HTERT RPE-1 (cell line): ENCODE measurements around the gene AGBL5.
"Not testable (repeated sequence)": the region's sequence is repeated elsewhere in the genome, so short reads cannot be mapped to it uniquely, and the experiment has no call there.

Source experiments
- in situ Hi-C: fragments of 300-500 bp; cut with MboI; formaldehyde crosslinking; loops from 4 replicates; pipeline ENCODE4 v1.14.3; 2020; ENCODE audit warnings: low sequenced_read_pairs

Gene AGBL5

DNA sequence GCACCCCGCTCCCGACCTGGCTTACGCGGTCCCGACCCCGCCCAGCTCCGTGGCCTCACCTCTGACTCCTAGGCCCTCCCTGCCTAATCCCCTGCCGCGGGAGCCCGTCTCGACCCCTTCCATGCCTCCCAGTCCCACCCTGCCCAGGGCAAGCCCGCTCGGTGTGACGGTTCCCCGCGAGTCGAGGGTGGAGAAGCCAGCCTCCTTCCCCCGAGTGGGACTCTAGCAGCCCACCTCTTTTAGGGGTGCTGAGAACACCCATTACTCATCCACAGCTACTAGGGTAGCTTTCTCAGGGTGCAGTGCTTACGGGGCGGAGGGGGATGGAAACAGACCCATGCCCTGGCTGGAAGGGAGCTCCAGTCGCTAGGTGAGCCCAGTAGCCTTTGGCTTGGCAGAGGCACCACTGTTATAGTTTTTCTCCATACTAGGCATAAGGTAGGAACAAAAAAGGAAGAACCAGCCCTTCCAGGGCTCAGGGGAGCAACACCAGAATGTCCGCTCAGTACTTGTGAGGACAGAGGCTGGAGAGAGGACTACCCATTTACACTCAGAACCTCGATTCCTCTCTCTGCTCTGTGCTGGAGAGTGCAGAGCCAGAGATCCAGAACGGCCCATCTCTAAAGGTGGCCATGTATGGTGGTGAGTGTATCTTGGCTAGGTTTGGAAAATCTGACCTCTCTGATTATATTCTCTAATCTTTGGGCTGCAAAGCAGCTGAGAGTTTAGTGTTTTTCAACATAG, 606 bp downstream of the AGBL5 start:
- in situ Hi-C loops = no loop called here

DNA sequence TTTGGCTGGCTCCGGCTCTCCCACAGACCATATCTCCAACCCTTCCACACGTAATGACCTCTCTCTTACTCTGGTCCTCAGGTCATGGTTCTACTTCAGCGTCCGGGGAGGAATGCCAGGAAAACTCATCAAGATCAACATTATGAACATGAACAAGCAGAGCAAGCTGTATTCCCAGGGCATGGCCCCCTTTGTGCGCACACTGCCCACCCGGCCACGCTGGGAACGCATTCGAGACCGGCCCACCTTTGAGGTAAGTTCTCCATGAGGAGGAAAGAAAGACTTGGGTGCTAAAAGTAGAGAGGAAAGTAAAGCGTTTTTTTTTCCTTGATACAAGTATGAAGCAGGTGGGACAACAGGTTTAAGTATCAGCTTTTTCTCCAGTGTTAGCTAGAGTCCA, 1.9 kb downstream of the AGBL5 start:
- in situ Hi-C loops = no loop called here

DNA sequence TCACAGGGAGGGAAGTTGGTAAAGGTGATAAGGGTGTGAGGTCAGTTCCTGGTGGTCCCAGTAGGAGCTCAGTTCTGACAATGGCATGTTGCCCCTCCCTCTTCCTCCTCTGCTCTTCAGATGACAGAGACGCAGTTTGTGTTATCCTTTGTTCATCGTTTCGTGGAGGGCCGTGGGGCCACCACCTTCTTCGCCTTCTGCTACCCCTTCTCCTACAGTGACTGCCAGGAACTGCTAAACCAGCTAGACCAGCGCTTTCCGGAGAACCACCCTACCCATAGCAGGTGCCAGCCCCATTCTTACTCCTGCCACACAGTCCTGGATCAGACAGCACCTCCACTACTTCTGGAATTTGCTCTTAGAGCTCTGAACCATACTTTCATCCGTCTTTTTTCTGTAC, 2.3 kb downstream of the AGBL5 start:
- in situ Hi-C loops = no loop called here

- in situ Hi-C loops = no loop called here
These were observed 3.3 kb downstream of the AGBL5 start for GRCh38 chr2:27054721-27055120.

- in situ Hi-C loops = no loop called here
These were observed 5.7 kb downstream of the AGBL5 start for GRCh38 chr2:27057184-27057583.

GRCh38 chr2:27058210-27058609, 6.7 kb downstream of the AGBL5 start:
- in situ Hi-C loops = no loop called here

- in situ Hi-C loops = no loop called here
These were observed 7.8 kb downstream of the AGBL5 start for GRCh38 chr2:27059141-27059820.

DNA sequence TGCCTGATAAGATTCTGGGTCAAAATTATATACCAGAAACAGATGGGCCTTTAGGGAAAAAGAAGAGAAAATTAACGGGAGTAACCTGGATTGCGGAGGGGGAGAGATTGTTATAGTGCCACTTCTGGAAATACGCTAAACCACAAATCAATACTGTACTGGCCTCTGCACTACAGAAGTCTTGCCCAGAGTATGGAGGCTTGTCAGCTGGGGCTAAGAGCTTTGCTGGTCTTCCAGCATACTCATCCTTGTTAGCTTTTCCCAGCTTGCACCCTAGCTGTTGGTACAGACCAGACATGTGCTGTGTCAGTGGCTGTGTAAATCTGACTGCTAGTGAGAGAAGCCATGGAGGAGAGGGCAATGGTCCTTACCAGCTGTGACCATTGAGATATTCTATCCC, 8.9 kb downstream of the AGBL5 start:
- in situ Hi-C loops = no loop called here

- in situ Hi-C loops = no loop called here
These were observed 13.7 kb downstream of the AGBL5 start for GRCh38 chr2:27065128-27065527.

DNA sequence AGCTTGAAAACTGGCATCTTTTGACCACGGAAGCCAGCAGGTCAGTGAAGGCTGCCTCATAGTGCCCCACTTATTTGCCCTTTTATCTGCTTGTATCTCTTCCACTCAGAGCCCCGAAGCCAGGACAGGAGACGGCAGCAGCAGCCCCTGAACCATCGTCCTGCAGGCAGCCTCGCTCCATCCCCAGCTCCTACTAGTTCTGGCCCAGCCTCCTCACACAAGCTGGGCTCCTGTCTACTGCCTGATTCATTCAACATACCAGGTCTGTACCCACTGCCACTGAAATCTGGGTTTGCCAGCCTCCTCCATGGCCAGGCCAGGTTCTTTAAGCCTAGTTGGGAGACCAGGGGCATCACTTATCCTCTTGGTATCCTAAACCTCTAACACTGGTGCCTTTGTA, 15.9 kb downstream of the AGBL5 start:
- in situ Hi-C loops = no loop called here

GRCh38 chr2:27069436-27069835, 18.0 kb downstream of the AGBL5 start:
- in situ Hi-C loops = no loop called here

GRCh38 chr2:27069961-27070618, 18.6 kb downstream of the AGBL5 start:
- in situ Hi-C loops = no loop called here

DNA sequence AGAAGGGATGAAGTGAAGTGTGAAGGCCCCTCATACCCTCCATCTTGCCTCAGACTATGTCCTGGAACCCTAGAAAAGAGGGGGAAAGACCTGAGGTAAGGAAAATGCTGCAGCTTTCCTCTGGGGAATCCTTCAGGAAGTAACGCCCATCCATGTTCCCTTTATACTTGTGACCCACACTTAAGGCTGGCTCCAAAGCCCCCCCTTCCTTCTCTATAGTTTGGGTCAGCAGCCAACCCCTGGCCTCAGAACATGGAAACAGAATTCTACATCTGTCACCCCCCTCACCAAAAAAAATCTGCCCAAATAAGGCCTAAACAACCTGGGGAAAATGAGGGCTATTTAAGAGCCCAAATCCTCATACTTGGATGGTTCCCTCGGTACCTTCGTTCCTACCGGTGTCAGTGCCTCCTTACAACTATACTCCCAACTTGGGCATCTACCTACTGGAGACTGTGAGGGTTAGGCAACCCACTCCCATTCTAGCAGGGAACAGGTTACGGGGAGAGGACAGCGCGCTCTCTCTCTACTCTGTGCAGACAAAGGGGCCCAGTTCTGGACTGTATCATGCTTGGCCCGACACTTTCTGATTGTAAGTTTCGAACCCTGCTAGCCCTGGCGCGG, 19.3 kb downstream of the AGBL5 start:
- in situ Hi-C loops = no loop called here

GRCh38 chr2:27071277-27071989, 20.0 kb downstream of the AGBL5 start, which contains the start of gene OST4:
Gene OST4 (minus strand): TSS chr2:27071654.
- in situ Hi-C loops = no loop called here

GRCh38 chr2:27071990-27072830, 20.7 kb downstream of the AGBL5 start:
- in situ Hi-C loops = no loop called here

GRCh38 chr2:27072920-27073319, 21.5 kb downstream of the AGBL5 start:
- in situ Hi-C loops = no loop called here

GRCh38 chr2:27073782-27074181, 22.3 kb downstream of the AGBL5 start:
- in situ Hi-C loops = no loop called here

GRCh38 chr2:27074738-27075565, 23.5 kb downstream of the AGBL5 start:
- in situ Hi-C loops = no loop called here

GRCh38 chr2:27075566-27075871, 24.1 kb downstream of the AGBL5 start:
- in situ Hi-C loops = not testable (repeated sequence)
